Activated B cell treated with CpG ODN at 0.5 μM for 24 hours (primary cell): ENCODE data around the gene GRM8. TPM values are rescaled to one million over a fixed set of nuclear protein-coding genes. Genes with fewer than 3 reads are reported as not detected.

Experiments
- ATAC-seq: fragments of 200-7000 bp; cut with Tn5 transposase; one replicate; pipeline ENCODE4 v1.10.0; 2021; ENCODE audit warnings: low read depth, mild to moderate bottlenecking, moderate library complexity
- CTCF ChIA-PET: fragments of 350-600 bp; sonication (Branson Sonifier 250); formaldehyde crosslinking; loops from one replicate; lab custom pipeline; 2021; ENCODE audit warnings: antibody characterized with exemption; lab: Charles Lee
- POLR2A ChIA-PET: fragments of 350-600 bp; sonication (Branson Sonifier 250); formaldehyde crosslinking; loops from one replicate; lab custom pipeline; 2021; ENCODE audit warnings: antibody characterized with exemption; lab: Charles Lee
- DNase-seq: peaks from one replicate; pipeline ENCODE4 v3.0.0; 2022
- H3K27ac Mint-ChIP-seq: one replicate; pipeline ENCODE4 v1.8.0; 2020; ENCODE audit warnings: mixed read lengths
- H3K27me3 Mint-ChIP-seq: one replicate; pipeline ENCODE4 v1.8.0; 2021; ENCODE audit warnings: mixed read lengths
- H3K36me3 Mint-ChIP-seq: one replicate; pipeline ENCODE4 v1.8.0; 2021; ENCODE audit warnings: low read depth, mixed read lengths
- H3K4me1 Mint-ChIP-seq: one replicate; pipeline ENCODE4 v1.8.0; 2021; ENCODE audit warnings: mixed read lengths
- H3K4me3 Mint-ChIP-seq: one replicate; pipeline ENCODE4 v1.8.0; 2020; ENCODE audit warnings: mild to moderate bottlenecking, mixed read lengths
- H3K9me3 Mint-ChIP-seq: one replicate; pipeline ENCODE4 v1.8.0; 2020; ENCODE audit warnings: mixed read lengths
- CTCF ChIP-seq: fragments of 200-600 bp; IDR thresholded peaks from one replicate; pipeline ENCODE4 v1.8.0; 2022; ENCODE audit warnings: antibody characterized with exemption, mild to moderate bottlenecking
- intact Hi-C: fragments of 100-400 bp; cut with micrococcal nuclease; formaldehyde crosslinking; loops from one replicate; pipeline ENCODE4 v1.15.1; 2024
- total RNA-seq: library from RNA; stranded (reverse); gene quantifications from 2 replicates; pipeline ENCODE4 v1.2.3, GENCODE V29; 2022

The GRM8 gene
- total RNA-seq, 1 donor from 2014 or later, result not detected

GRCh38 chr7:126533715-126534114 is 719.0 kb downstream of the GRM8 start:
- no peaks in the 10 kb centered on the region for H3K27me3 Mint-ChIP-seq
- H3K4me1 Mint-ChIP-seq, result no peaks in the 10 kb centered on the region
- no peaks in the 10 kb centered on the region for H3K36me3 Mint-ChIP-seq
- DNase-seq (no peak), ATAC-seq (no peak)
- no peak for TF ChIP-seq CTCF
- H3K27ac Mint-ChIP-seq, result no peak overlapping the region
- POLR2A ChIA-PET, result no interaction called here
- intact Hi-C loops, result no loop called here
- CTCF ChIA-PET, result no interaction called here
- no peak overlapping the region for H3K4me3 Mint-ChIP-seq
- no peaks in the 10 kb centered on the region for H3K9me3 Mint-ChIP-seq

DNA sequence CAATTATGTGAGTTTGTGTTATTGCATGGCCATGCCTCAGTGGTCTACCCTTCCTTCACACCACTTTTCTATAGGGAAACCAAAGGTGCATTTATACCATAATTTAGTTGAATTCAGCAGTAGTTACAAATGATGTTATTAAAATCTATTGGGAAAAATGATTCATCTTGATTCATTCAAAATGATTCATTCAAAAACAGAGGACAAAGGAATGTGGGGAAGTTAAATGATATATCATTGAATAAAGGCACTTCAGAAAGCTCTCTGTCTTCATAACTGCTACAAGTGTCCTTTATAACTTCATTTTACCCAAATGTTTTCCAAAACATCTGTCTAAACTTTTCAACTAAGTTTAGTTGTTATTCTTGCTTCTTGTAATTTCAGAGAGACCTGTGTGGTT is 722.9 kb downstream of the GRM8 start:
- H3K9me3 Mint-ChIP-seq, result no peaks in the 10 kb centered on the region
- TF ChIP-seq CTCF, result no peak
- ChIA-PET POLR2A (no interaction called here), CTCF (no interaction called here)
- no peak overlapping the region for H3K27ac Mint-ChIP-seq
- no peak for DNase-seq
- no peak overlapping the region for H3K4me3 Mint-ChIP-seq
- H3K4me1 Mint-ChIP-seq, result no peaks in the 10 kb centered on the region
- intact Hi-C loops, result no loop called here
- H3K36me3 Mint-ChIP-seq, result no peaks in the 10 kb centered on the region
- ATAC-seq, result no peak
- no peaks in the 10 kb centered on the region for H3K27me3 Mint-ChIP-seq

DNA sequence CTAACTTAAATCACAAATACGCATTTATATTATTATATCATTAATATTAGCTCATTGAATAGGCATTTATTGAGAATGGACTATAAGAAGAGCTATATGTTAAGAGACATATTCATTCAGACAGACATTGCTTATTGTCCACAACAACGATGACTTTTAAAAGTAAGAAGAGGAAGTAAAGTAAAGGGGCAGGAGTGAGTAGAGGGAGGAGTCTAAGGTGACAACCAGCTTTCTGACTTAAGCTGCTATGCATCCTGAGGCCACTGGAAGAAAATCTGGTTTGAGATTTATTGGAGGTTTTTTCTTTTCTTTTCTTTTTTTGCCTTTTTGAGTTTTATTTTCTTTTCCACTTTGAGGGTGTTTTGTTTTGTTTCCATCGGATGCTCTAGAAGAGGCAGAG is 723.5 kb downstream of the GRM8 start:
- Mint-ChIP-seq H3K4me1 (no peaks in the 10 kb centered on the region), H3K9me3 (no peaks in the 10 kb centered on the region), H3K27me3 (no peaks in the 10 kb centered on the region), H3K4me3 (no peak overlapping the region), H3K27ac (no peak overlapping the region), H3K36me3 (no peaks in the 10 kb centered on the region)
- TF ChIP-seq CTCF, result no peak
- DNase-seq (no peak), ATAC-seq (no peak)
- intact Hi-C loops, result no loop called here
- CTCF ChIA-PET, result no interaction called here
- POLR2A ChIA-PET, result no interaction called here

GRCh38 chr7:126525906-126526305 is 726.8 kb downstream of the GRM8 start:
- ATAC-seq (no peak), DNase-seq (no peak)
- Mint-ChIP-seq H3K27ac (no peak overlapping the region), H3K9me3 (no peaks in the 10 kb centered on the region), H3K27me3 (no peaks in the 10 kb centered on the region), H3K4me1 (no peaks in the 10 kb centered on the region), H3K4me3 (no peak overlapping the region), H3K36me3 (no peaks in the 10 kb centered on the region)
- TF ChIP-seq CTCF, result no peak
- intact Hi-C loops, result no loop called here
- CTCF ChIA-PET, result no interaction called here
- POLR2A ChIA-PET, result no interaction called here

DNA sequence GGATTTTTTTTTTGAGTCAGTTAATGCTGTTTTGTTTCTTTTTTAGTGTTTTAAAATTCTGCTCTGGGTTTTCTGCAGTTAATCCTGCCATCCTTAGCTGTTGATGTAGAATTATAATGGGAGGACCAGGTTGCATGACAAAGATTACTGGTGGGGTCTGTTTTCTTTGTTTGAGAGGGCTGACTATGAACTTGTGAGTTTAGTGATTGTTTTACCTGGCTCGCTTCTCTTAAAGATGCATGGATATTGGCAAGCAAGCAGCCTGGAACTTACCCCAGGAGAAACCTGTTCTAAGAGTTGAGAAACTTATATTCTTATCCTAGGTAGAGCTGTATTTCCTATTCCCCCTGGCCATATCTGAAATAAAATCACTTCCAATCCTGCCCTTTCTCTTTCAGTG is 727.8 kb downstream of the GRM8 start:
- H3K36me3 Mint-ChIP-seq, result no peaks in the 10 kb centered on the region
- DNase-seq (no peak), ATAC-seq (no peak)
- H3K9me3 Mint-ChIP-seq, result peaks cover under 1% of the 10 kb centered on the region
- no peaks in the 10 kb centered on the region for H3K27me3 Mint-ChIP-seq
- no peak overlapping the region for H3K4me3 Mint-ChIP-seq
- POLR2A ChIA-PET, result no interaction called here
- TF ChIP-seq CTCF, result no peak
- H3K27ac Mint-ChIP-seq, result no peak overlapping the region
- intact Hi-C loops, result no loop called here
- CTCF ChIA-PET, result no interaction called here
- H3K4me1 Mint-ChIP-seq, result no peaks in the 10 kb centered on the region
